ENCODE data around the gene ASB6.
"Not testable (repeated sequence)": the region's sequence is repeated elsewhere in the genome, so short reads cannot be mapped to it uniquely, and the experiment has no call there.

ASB6 gene

GRCh38 chr9:129665814-129666520, 24.0 kb upstream of the ASB6 start:
- Histone ChIP-seq H3K4me1 (ENCODE audit: insufficient read depth, poor library complexity, severe bottlenecking) (no peaks in the 10 kb centered on the region), H3K9me3 (ENCODE audit: severe bottlenecking) (no peaks in the 10 kb centered on the region), H3K27ac (ENCODE audit: poor library complexity, severe bottlenecking) (no peak overlapping the region), H3K27me3 (ENCODE audit: insufficient read depth, poor library complexity, severe bottlenecking) (peaks cover 16% of the 10 kb centered on the region), H3K36me3 (ENCODE audit: low read depth) (no peaks in the 10 kb centered on the region), H3K4me3 (ENCODE audit: severe bottlenecking) (peak overlapping the region; percentile 27)
- ATAC-seq (ENCODE audit: low read depth) (no peak), DNase-seq (ENCODE audit: low spot score) (no peak)
- no peak for TF ChIP-seq CTCF (IDR thresholded peaks at IDR 0.05; ENCODE audit: poor library complexity, severe bottlenecking)

- Histone ChIP-seq H3K9me3 (ENCODE audit: severe bottlenecking) (no peaks in the 10 kb centered on the region), H3K27me3 (ENCODE audit: insufficient read depth, poor library complexity, severe bottlenecking) (peaks cover 16% of the 10 kb centered on the region), H3K27ac (ENCODE audit: poor library complexity, severe bottlenecking) (no peak within 1 kb of the TSS), H3K4me3 (ENCODE audit: severe bottlenecking) (peak within 1 kb of the TSS; percentile 27), H3K4me1 (ENCODE audit: insufficient read depth, poor library complexity, severe bottlenecking) (no peaks in the 10 kb centered on the region), H3K36me3 (ENCODE audit: low read depth) (no peaks in the 10 kb centered on the region)
- 0 out of 3 replicates have a peak, but pooled peaks have one; percentile 31 for ATAC-seq (ENCODE audit: low read depth)
- DNase-seq (ENCODE audit: low spot score): no peak
- TF ChIP-seq CTCF (IDR thresholded peaks at IDR 0.05; ENCODE audit: poor library complexity, severe bottlenecking): no peak
Observed at GRCh38 chr9:129665389-129665775, 23.4 kb upstream of the ASB6 start, which contains the start of gene PRRX2. PRRX2 (plus strand) TSS chr9:129665647; CDS start chr9:129665868, 221 bp downstream.

- H3K4me3 ChIP-seq (ENCODE audit: severe bottlenecking): no peak overlapping the region
- TF ChIP-seq CTCF (IDR thresholded peaks at IDR 0.05; ENCODE audit: poor library complexity, severe bottlenecking): no peak
- no peaks in the 10 kb centered on the region for H3K4me1 ChIP-seq (ENCODE audit: insufficient read depth, poor library complexity, severe bottlenecking)
- H3K27me3 ChIP-seq (ENCODE audit: insufficient read depth, poor library complexity, severe bottlenecking): peaks cover 16% of the 10 kb centered on the region
- DNase-seq (ENCODE audit: low spot score) (no peak), ATAC-seq (ENCODE audit: low read depth) (no peak)
- no peak overlapping the region for H3K27ac ChIP-seq (ENCODE audit: poor library complexity, severe bottlenecking)
- H3K36me3 ChIP-seq (ENCODE audit: low read depth): no peaks in the 10 kb centered on the region
- H3K9me3 ChIP-seq (ENCODE audit: severe bottlenecking): no peaks in the 10 kb centered on the region
Observed at GRCh38 chr9:129664746-129665388, 22.9 kb upstream of the ASB6 start.

- H3K27ac ChIP-seq (ENCODE audit: poor library complexity, severe bottlenecking); H3K4me3 ChIP-seq (ENCODE audit: severe bottlenecking); H3K4me1 ChIP-seq (ENCODE audit: insufficient read depth, poor library complexity, severe bottlenecking); H3K9me3 ChIP-seq (ENCODE audit: severe bottlenecking); H3K36me3 ChIP-seq (ENCODE audit: low read depth); ATAC-seq (ENCODE audit: low read depth); DNase-seq (ENCODE audit: low spot score): not testable (repeated sequence)
- H3K27me3 ChIP-seq (ENCODE audit: insufficient read depth, poor library complexity, severe bottlenecking): peaks cover 16% of the 10 kb centered on the region
Observed at GRCh38 chr9:129662239-129662638, 20.3 kb upstream of the ASB6 start.

GRCh38 chr9:129661029-129661428, 19.1 kb upstream of the ASB6 start:
- TF ChIP-seq CTCF (IDR thresholded peaks at IDR 0.05; ENCODE audit: poor library complexity, severe bottlenecking): no peak
- H3K9me3 ChIP-seq (ENCODE audit: severe bottlenecking): no peaks in the 10 kb centered on the region
- H3K36me3 ChIP-seq (ENCODE audit: low read depth): no peaks in the 10 kb centered on the region
- no peaks in the 10 kb centered on the region for H3K4me1 ChIP-seq (ENCODE audit: insufficient read depth, poor library complexity, severe bottlenecking)
- DNase-seq (ENCODE audit: low spot score) (no peak), ATAC-seq (ENCODE audit: low read depth) (no peak)
- H3K27ac ChIP-seq (ENCODE audit: poor library complexity, severe bottlenecking): no peak overlapping the region
- H3K4me3 ChIP-seq (ENCODE audit: severe bottlenecking): no peak overlapping the region
- H3K27me3 ChIP-seq (ENCODE audit: insufficient read depth, poor library complexity, severe bottlenecking): peaks cover 10% of the 10 kb centered on the region
